Measurements from ENCODE around the gene MS4A6E.

Gene MS4A6E

GRCh38 chr11:60375316-60375715 lies 48.3 kb downstream of the MS4A6E start:
- DNase-seq (ENCODE audit: low read depth in 2 of 2), result no peak

GRCh38 chr11:60376601-60377000 lies 49.5 kb downstream of the MS4A6E start:
- no peak for DNase-seq (ENCODE audit: low read depth in 2 of 2)

- DNase-seq (ENCODE audit: low read depth in 2 of 2), result no peak
Observed at GRCh38 chr11:60377401-60378136, 50.5 kb downstream of the MS4A6E start.

- DNase-seq (ENCODE audit: low read depth in 2 of 2), result no peak
Observed at GRCh38 chr11:60378354-60378753, 51.3 kb downstream of the MS4A6E start, which contains the start of gene MS4A7. TSS of gene MS4A7 (plus strand) at chr11:60378532. CDS start at chr11:60383142, 4,610 bp downstream.

GRCh38 chr11:60389279-60389910 lies 62.3 kb downstream of the MS4A6E start:
- DNase-seq (ENCODE audit: low read depth in 2 of 2), result no peak

GRCh38 chr11:60390419-60390818 lies 63.4 kb downstream of the MS4A6E start:
- no peak for DNase-seq (ENCODE audit: low read depth in 2 of 2)

Data from stimulated activated CD4-positive, alpha-beta T cell treated with anti-CD3 and anti-CD28 coated beads, Interleukin-1b, Interleukin-23, amount 100 ng/mL, for 1 hour (primary cell).